Small intestine (tissue), 7 donors: ENCODE data around the gene AFF3. TPM values are rescaled to one million over a fixed set of nuclear protein-coding genes. Genes with fewer than 3 reads are reported as not detected.

Experiments
- DNase-seq, 2 donors: peaks; one replicate each; pipeline versions ENCODE4 v3.0.0 to v3.0.0-alpha.2; 2013
- FAIRE-seq: peaks from 2 replicates; lab custom pipeline; 2012; peaks lifted over from hg19 to GRCh38; lab: Jason Lieb, UNC
- H3K27ac ChIP-seq, 3 donors: one replicate each; pipeline ENCODE4 v1.5.1; 2013; ENCODE audit warnings: low read length in 2 of 3, mild to moderate bottlenecking in 2 of 3, control low read depth in 1 of 3, inconsistent platforms in 1 of 3, low read depth in 1 of 3, moderate library complexity in 1 of 3
- H3K27me3 ChIP-seq, 3 donors: one replicate each; pipeline ENCODE4 v1.6.1; 2013; ENCODE audit warnings: low read length in 3 of 3, inconsistent platforms in 1 of 3; ENCODE audit not compliant: control insufficient read depth in 3 of 3, insufficient read depth in 3 of 3
- H3K36me3 ChIP-seq, 3 donors: one replicate each; pipeline ENCODE4 v1.6.1; 2013; ENCODE audit warnings: low read length in 3 of 3, inconsistent platforms in 1 of 3, low read depth in 1 of 3, mild to moderate bottlenecking in 1 of 3, moderate library complexity in 1 of 3; ENCODE audit not compliant: control insufficient read depth in 3 of 3, insufficient read depth in 2 of 3
- H3K4me1 ChIP-seq, 3 donors: one replicate each; pipeline ENCODE4 v1.6.1; 2013; ENCODE audit warnings: low read length in 2 of 3, inconsistent platforms in 1 of 3, low read depth in 1 of 3, mild to moderate bottlenecking in 1 of 3, moderate library complexity in 1 of 3; ENCODE audit not compliant: control insufficient read depth in 3 of 3, insufficient read depth in 2 of 3
- H3K4me3 ChIP-seq, 3 donors: one replicate each; pipeline ENCODE4 v1.5.1; 2013; ENCODE audit warnings: low read length in 3 of 3, control low read depth in 1 of 3, inconsistent platforms in 1 of 3, low read depth in 1 of 3, mild to moderate bottlenecking in 1 of 3, moderate library complexity in 1 of 3
- H3K9me3 ChIP-seq, 2 donors: one replicate each; pipeline ENCODE4 v1.6.1; 2013; ENCODE audit warnings: low read depth in 1 of 2, low read length in 1 of 2; ENCODE audit not compliant: control insufficient read depth in 2 of 2, insufficient read depth in 1 of 2
- WGBS, 3 donors: extraction: QIAGEN DNeasy Blood & Tissue Kit; methylation state at CpG; one replicate each; pipeline ENCODE4 v1.1.7; 2013; 5-methylcytosine and 5-hydroxymethylcytosine counted together
- polyA plus RNA-seq, 4 donors: library from polyadenylated mRNA; stranded (reverse) in 3 of 4; unstranded in 1 of 4; fragments of 200-250 nt in 3 of 4; fragments of 120-200 nt in 1 of 4; gene quantifications; one replicate each; pipeline versions ENCODE4 v1.2.1 to v1.2.3, GENCODE V29; 2013
- donor health status: healthy with polysubstance abuse.
- donor health status: control.
- donor health status: control.
- donor health status: Bipolar disorder and iron deficiency.
- donor health status: healthy.

AFF3 gene
- polyA plus RNA-seq, 4 donors = 0.27 to 3.2 (median 0.92) TPM; not detected in 1

- Histone ChIP-seq H3K27me3 (no peaks in the 10 kb centered on the region), H3K4me1 (no peaks in the 10 kb centered on the region), H3K9me3 (no peaks in the 10 kb centered on the region), H3K36me3 (no peaks in the 10 kb centered on the region), H3K4me3 (no peak overlapping the region), H3K27ac (no peak overlapping the region)
- DNase-seq (no peak), FAIRE-seq (no peak)
- 81 to 88% (median 83%) methylated on average over 3 of the region's 3 CpGs for WGBS, 3 donors
These were observed 301.6 kb downstream of the AFF3 start for GRCh38 chr2:99840831-99841230.

- FAIRE-seq (no peak), DNase-seq (no peak)
- H3K9me3 ChIP-seq = no peaks in the 10 kb centered on the region
- H3K4me3 ChIP-seq = no peak overlapping the region
- 61 to 66% (median 63%) methylated on average over 6 of the region's 6 CpGs for WGBS, 3 donors
- no peaks in the 10 kb centered on the region for H3K36me3 ChIP-seq
- H3K27ac ChIP-seq = no peak overlapping the region
- H3K27me3 ChIP-seq = no peaks in the 10 kb centered on the region
- H3K4me1 ChIP-seq = no peaks in the 10 kb centered on the region
These were observed 305.4 kb downstream of the AFF3 start for GRCh38 chr2:99836690-99837605.

GRCh38 chr2:99834426-99834825 is 308.0 kb downstream of the AFF3 start:
- Histone ChIP-seq H3K27ac (no peak overlapping the region), H3K4me3 (no peak overlapping the region), H3K27me3 (no peaks in the 10 kb centered on the region), H3K36me3 (no peaks in the 10 kb centered on the region), H3K9me3 (no peaks in the 10 kb centered on the region), H3K4me1 (no peaks in the 10 kb centered on the region)
- FAIRE-seq (no peak), DNase-seq (no peak)
- WGBS, 3 donors = 63 to 64% (median 63%) methylated on average over 6 of the region's 6 CpGs

GRCh38 chr2:99833586-99834201 is 308.7 kb downstream of the AFF3 start:
- no peak overlapping the region for H3K27ac ChIP-seq
- no peaks in the 10 kb centered on the region for H3K36me3 ChIP-seq
- 71 to 80% (median 77%) methylated on average over 8 of the region's 8 CpGs for whole genome bisulfite sequencing, 3 donors
- H3K4me1 ChIP-seq = no peaks in the 10 kb centered on the region
- no peak overlapping the region for H3K4me3 ChIP-seq
- H3K9me3 ChIP-seq = no peaks in the 10 kb centered on the region
- no peaks in the 10 kb centered on the region for H3K27me3 ChIP-seq
- DNase-seq (no peak), FAIRE-seq (no peak)

GRCh38 chr2:99832926-99833325 is 309.5 kb downstream of the AFF3 start:
- H3K4me1 ChIP-seq = no peaks in the 10 kb centered on the region
- DNase-seq (no peak), FAIRE-seq (no peak)
- H3K36me3 ChIP-seq = no peaks in the 10 kb centered on the region
- no peak overlapping the region for H3K4me3 ChIP-seq
- H3K27ac ChIP-seq = no peak overlapping the region
- WGBS, 3 donors = 74 to 83% (median 81%) methylated on average over 1 of the region's 1 CpG
- no peaks in the 10 kb centered on the region for H3K27me3 ChIP-seq
- H3K9me3 ChIP-seq = no peaks in the 10 kb centered on the region

- no peak overlapping the region for H3K4me3 ChIP-seq
- no peaks in the 10 kb centered on the region for H3K27me3 ChIP-seq
- H3K36me3 ChIP-seq = no peaks in the 10 kb centered on the region
- WGBS, 3 donors = 65 to 86% (median 67%) methylated on average over 7 of the region's 7 CpGs
- FAIRE-seq (no peak), DNase-seq (no peak)
- H3K9me3 ChIP-seq = no peaks in the 10 kb centered on the region
- H3K27ac ChIP-seq = no peak overlapping the region
- no peaks in the 10 kb centered on the region for H3K4me1 ChIP-seq
These were observed 310.6 kb downstream of the AFF3 start for GRCh38 chr2:99831772-99832171.

GRCh38 chr2:99827296-99827999 is 314.9 kb downstream of the AFF3 start:
- Histone ChIP-seq H3K4me3 (no peak overlapping the region), H3K36me3 (no peaks in the 10 kb centered on the region), H3K4me1 (no peaks in the 10 kb centered on the region), H3K27ac (no peak overlapping the region), H3K27me3 (peaks cover 0 to 3% (median 0%) of the 10 kb centered on the region in 3 donors), H3K9me3 (no peaks in the 10 kb centered on the region)
- FAIRE-seq (no peak), DNase-seq (peak in 1 of 2 donors; percentile 66)
- 67 to 76% (median 69%) methylated on average over 8 of the region's 8 CpGs for WGBS, 3 donors

- Histone ChIP-seq H3K4me3 (no peak overlapping the region), H3K9me3 (no peaks in the 10 kb centered on the region), H3K36me3 (no peaks in the 10 kb centered on the region), H3K27ac (no peak overlapping the region), H3K4me1 (no peaks in the 10 kb centered on the region), H3K27me3 (peaks cover 0 to 3% (median 0%) of the 10 kb centered on the region in 3 donors)
- DNase-seq = no peak
- no peak for FAIRE-seq
These were observed 316.8 kb downstream of the AFF3 start for GRCh38 chr2:99825630-99826029.
